DMS79 treated with DMSO at 0.1 percent for 48 hours (cell line): ENCODE data around the gene EEF1A2.

ENCODE experiments used
- DNase-seq: peaks from one replicate; lab custom pipeline; 2025; lab: John Stamatoyannopoulos, UW

Gene EEF1A2

GRCh38 chr20:63499338-63499969 is 571 bp upstream of the EEF1A2 start:
- DNase-seq: no peak

GRCh38 chr20:63497946-63498935 is 642 bp downstream of the EEF1A2 start:
- DNase-seq: peak; percentile 27

GRCh38 chr20:63497138-63497945 is 1.5 kb downstream of the EEF1A2 start:
- DNase-seq: no peak

GRCh38 chr20:63496596-63497120 is 2.2 kb downstream of the EEF1A2 start:
- no peak for DNase-seq

DNA sequence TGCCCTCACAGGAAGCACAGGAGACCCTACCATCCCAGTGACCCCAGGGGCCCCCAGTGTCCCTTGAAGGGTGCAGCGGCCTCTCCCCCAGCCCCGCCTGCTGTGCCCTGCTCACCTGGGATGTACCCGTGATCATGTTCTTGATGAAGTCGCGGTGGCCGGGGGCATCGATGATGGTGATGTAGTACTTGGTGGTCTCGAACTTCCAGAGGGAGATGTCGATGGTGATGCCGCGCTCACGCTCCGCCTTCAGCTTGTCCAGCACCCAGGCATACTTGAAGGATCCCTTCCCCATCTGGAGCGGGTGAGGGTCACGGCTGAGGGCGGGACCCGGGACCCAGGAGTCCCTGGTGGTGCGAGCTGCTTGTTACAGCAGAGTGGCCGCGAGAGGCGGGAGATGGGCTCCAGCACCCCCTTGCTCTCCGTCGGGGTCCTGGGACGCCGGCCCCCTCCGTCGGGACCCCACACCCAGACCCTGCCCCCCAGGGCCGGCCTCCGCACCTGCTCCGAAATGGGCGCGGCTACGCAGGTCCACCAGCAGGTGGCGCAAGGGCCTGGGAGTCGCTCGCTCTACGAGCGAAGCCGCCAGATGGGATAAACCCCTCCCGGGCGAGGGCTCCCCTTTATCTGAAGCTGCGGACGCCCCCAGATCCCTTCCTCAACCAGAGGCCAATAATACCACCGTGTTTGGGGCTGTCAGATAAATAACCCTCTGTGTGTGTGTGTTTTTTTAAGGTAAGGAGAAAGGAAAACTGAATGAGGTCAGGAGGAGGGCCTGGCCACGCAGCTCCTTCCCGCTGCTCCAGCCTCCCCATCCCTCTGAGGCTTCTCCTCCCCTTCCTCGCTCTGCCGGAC is 2.9 kb downstream of the EEF1A2 start:
- DNase-seq: no peak

DNA sequence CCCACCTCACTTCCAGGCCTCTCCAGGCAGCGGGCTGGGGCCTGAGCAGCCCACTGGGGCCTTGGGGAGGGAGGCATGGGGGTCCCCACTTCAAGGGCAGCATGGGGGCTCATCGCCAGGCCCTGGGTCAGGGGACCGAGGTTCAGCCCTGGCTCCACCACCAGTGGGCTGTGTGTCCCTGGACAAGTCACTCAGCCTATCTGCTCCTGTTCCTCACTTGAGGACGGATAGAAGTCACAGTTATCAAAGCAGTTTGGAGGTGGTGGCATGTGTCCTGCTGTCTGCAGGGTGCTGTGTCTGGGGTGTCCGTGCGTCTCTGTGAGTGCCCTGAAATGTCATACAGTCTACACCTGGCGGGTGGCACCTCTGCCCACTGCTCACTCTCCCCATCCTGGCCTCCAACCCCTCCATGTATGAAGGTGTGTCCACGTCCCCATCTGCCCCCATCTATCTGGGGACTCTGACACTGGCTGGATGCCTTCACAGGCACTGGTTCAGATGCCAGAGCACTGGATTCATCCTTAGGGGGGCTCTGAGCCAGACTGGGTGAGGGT is 3.6 kb downstream of the EEF1A2 start:
- DNase-seq: no peak

GRCh38 chr20:63494420-63495166 is 4.3 kb downstream of the EEF1A2 start:
- no peak for DNase-seq

DNA sequence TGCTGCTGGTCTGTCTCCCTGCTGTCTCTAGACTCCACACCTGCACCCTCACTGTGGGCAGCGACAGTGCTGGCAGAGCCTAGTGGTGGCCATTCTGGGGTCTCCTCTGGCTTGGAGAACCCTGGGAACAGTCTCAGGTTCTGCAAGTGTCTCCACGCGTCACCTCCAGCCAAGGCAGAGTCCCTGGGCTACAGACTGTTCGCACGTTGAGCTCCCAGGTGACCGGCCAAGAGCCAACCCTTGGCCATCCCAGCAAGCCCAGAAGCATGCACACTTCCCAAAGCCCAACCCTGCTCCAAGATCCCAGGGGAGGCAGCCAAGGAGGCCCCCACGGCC is 4.8 kb downstream of the EEF1A2 start:
- DNase-seq: no peak

DNA sequence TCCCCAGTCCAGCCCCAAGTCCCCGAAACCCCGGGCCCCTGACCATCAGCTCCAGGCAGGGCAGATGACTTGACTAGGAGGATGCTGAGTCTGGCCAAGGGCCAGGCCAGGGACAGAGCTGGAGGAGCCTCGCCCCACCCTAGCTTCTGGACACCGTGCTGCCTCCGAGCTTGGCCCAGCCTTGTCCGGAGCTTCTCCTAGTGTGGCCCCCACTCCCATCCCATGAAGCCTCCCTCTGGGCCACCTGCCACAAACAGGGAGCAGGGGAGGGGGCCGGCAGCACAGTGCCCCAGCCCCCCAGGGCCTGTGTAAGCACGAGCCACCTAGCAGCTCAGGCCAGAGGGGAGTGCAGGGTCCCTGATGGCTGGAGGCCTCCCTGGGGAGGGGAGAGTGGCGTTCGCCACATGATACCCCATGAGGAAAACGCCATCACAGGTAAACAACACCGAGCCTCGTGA is 5.3 kb downstream of the EEF1A2 start:
- DNase-seq: no peak

- no peak for DNase-seq
These were observed 5.9 kb downstream of the EEF1A2 start for GRCh38 chr20:63492982-63493381.

- no peak for DNase-seq
These were observed 6.4 kb downstream of the EEF1A2 start for GRCh38 chr20:63492518-63492917.

- DNase-seq: no peak
These were observed 7.2 kb downstream of the EEF1A2 start for GRCh38 chr20:63491635-63492230.

DNA sequence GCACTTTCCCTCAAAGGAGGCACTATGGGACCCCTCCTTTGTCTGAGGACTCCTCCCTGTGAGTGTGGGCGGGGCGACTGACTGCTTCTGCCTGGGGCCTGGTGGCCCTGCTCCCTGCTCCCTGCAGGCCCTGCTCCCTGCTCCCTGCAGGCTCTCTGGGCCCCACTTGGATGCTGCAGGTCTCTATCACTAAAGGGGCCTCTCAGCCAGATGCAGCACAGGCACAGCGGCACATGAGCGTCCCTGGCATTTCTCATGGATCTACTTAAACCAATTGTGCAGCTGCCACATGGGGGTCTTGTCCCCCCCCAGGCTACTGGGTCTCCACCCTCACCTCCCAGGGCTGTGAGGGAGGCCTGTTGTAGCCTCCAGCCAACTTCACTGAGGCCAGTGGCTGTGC is 7.8 kb downstream of the EEF1A2 start:
- no peak for DNase-seq

GRCh38 chr20:63490416-63490815 is 8.5 kb downstream of the EEF1A2 start:
- DNase-seq: no peak

DNA sequence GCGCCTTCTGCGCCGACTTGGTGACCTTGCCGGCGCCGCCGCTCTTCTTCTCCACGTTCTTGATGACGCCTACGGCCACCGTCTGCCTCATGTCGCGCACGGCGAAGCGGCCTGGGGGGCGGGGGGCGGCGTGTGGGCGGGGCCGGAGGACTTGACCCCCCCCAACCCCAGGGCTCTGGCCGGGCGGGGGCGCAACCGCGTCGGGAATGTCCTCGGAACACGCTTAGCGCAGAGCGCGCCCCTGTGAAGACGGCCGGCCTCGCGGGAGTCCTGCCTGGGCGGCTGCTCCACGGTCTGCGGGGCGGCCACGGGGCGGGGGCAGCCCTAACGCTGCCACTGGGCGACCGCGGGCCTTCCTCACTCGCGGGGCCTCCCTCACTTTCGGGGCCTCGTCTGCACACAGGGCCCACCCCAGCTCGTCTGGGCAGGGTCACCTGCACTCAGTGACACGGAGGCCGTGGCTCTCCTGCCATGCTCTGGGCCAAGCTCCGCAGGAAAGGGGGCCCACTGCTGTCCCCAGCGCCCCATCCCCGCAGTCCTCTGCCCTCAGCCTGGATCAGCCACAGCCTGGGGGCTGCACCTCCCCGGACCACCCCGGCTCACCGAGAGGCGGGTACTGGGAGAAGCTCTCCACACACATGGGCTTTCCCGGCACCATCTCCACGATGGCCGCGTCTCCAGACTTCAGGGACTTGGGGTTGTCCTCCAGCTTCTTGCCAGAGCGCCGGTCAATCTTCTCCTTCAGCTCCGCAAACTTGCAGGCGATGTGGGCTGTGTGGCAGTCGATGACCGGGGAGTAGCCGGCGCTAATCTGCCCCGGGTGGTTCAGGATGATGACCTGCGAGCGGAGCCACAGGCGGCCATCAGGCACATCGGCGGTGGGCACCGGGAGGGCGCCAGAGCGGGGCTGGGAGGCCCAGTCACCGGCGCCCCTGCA is 10.3 kb downstream of the EEF1A2 start:
- no peak for DNase-seq

GRCh38 chr20:63487781-63488241 is 11.1 kb downstream of the EEF1A2 start:
- DNase-seq: no peak

DNA sequence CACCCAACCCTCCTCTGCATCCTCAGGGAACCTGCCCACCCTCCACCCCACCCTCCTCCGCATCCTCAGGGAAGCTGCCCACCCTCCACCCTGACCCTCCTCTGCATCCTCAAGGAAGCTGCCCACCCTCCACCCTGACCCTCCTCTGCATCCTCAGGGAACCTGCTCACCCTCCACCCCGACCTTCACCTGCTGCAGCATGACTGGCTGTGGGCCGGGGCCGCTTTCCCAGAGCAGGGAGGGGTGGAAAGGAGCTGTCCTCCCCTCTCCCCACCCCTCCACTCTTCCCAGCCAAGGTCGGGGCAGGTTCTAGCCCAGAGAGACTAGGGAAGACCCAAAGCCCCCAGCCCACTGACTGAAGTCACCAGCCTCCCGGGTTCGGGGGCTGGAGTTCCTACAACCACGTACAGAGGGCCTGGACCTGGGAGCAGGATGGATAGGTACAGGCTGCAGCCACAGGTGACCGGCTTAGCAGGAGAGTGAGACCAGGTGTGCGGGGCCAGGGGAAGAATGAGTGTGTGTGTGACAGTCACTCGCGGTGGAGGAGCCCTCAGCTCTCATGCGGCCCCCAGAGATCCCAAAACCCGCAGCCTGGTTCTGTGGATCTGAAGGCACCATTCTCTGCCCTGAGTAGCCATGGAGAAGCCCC is 11.6 kb downstream of the EEF1A2 start:
- DNase-seq: no peak

DNA sequence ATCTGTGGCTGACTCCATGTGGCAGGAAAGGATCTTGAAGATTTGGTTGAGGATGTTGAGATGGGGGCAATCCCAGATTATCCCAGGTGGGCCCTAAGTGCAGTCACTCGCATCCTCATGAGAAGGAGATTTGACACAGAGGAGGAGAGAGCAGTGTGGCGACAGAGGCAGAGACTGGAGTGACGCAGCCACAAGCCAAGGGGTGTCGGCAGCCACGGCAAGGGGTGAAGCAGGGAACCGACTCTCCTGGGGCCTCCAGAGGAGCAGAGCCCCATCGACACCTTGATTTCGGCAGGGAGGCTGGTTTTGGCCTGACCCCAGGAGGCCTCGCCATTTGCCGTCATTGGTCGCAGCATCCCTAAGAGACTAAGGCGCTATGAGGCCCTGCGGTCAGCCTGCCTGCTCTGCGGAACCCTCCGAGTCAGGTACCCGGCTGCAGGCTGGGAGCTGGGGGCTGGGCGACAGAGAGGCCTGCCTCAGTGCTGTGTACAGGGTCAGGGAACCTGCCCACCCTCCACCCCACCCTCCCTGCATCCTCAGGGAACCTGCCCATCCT is 12.5 kb downstream of the EEF1A2 start:
- no peak for DNase-seq
